ENCODE data around the gene ZCCHC24.

Gene ZCCHC24

GRCh38 chr10:79445977-79446757, 743 bp upstream of the ZCCHC24 start:
- DNase-seq (ENCODE audit: low spot score), result peak; percentile 34

- peak; percentile 74 for DNase-seq (ENCODE audit: low spot score)
These were observed 965 bp downstream of the ZCCHC24 start for GRCh38 chr10:79444199-79445119.

- DNase-seq (ENCODE audit: low spot score), result no peak
These were observed 1.9 kb downstream of the ZCCHC24 start for GRCh38 chr10:79443338-79444198.

DNA sequence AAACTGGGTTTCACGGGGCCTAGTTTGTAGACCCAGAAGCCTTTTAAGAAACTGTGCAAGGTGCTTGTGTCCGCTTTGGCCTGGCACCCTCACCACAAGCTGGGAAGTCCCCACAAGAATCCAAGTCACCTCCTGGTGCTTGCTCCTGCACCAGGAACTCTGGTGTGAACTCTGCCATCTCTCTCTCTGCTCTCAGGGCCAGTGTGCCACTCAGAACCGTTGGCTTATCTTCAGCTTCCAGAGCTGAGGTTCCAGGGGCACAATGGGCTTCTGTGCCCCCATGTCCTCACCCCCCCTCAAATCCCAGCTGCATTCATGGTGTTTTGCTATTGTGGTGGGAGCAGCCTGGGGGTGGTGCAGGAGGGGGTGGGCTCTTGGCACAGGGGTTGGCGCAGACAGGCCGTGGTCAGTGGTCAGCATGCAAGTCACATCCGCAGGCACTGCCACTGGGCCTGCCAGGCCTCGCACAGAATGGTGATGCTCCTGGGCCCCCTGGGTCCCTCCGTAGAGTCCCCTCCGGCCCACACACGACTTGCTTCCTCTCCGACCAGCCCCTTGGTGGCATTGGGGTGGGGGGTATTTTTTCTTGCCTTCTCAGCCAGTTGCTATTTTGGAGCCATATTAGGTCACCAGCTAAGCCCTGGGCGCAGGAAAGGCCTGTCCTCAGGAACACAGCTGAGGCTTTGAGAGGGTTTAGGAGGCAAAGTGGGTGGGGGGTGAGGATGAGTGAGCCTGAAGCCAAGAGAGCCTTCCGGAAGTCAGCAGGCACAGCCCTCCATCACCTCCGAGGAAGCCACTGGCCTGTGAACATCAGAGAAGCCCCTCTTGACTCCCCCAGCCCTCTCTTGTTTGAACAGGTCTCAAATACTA, 3.0 kb downstream of the ZCCHC24 start:
- no peak for DNase-seq (ENCODE audit: low spot score)

- DNase-seq (ENCODE audit: low spot score), result no peak
These were observed 4.0 kb downstream of the ZCCHC24 start for GRCh38 chr10:79441433-79441832.

- DNase-seq (ENCODE audit: low spot score), result no peak
These were observed 5.1 kb downstream of the ZCCHC24 start for GRCh38 chr10:79440281-79440680.

DNA sequence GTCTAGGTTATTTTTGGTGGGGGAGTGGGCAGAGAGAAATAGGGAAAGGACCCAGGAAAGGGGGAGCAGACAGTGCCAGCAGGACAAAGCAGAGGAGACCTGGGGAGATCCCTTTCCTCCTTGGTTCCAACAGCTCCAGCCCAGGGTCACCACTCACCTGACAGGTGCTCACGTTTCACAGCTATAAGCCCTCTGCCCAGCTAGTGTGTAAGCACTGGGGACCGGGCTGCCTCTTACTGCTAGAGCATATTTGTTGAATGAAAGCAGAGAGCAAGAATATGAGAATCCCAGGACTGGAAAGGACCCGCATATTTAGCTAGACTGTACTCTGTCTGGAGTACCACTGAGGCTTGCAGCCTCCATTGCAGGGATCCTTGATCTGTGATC, 6.7 kb downstream of the ZCCHC24 start:
- no peak for DNase-seq (ENCODE audit: low spot score)

- no peak for DNase-seq (ENCODE audit: low spot score)
These were observed 7.3 kb downstream of the ZCCHC24 start for GRCh38 chr10:79438021-79438698.

- DNase-seq (ENCODE audit: low spot score), result no peak
These were observed 8.2 kb downstream of the ZCCHC24 start for GRCh38 chr10:79437111-79437814.

DNA sequence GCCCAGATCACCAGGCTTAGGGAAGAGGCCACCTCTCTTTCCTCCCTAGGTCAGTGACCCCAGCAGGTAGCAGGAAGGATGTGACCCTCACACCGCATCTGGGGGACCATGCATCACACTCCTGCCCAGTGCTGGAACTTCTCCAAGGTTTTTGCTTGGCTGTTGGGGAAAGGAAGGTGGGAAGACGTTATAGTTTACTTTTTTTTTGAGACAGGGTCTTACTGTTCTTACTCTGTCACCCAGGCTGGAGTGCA, 8.6 kb downstream of the ZCCHC24 start:
- DNase-seq (ENCODE audit: low spot score), result no peak

- DNase-seq (ENCODE audit: low spot score), result no peak
These were observed 9.2 kb downstream of the ZCCHC24 start for GRCh38 chr10:79436066-79436849.

DNA sequence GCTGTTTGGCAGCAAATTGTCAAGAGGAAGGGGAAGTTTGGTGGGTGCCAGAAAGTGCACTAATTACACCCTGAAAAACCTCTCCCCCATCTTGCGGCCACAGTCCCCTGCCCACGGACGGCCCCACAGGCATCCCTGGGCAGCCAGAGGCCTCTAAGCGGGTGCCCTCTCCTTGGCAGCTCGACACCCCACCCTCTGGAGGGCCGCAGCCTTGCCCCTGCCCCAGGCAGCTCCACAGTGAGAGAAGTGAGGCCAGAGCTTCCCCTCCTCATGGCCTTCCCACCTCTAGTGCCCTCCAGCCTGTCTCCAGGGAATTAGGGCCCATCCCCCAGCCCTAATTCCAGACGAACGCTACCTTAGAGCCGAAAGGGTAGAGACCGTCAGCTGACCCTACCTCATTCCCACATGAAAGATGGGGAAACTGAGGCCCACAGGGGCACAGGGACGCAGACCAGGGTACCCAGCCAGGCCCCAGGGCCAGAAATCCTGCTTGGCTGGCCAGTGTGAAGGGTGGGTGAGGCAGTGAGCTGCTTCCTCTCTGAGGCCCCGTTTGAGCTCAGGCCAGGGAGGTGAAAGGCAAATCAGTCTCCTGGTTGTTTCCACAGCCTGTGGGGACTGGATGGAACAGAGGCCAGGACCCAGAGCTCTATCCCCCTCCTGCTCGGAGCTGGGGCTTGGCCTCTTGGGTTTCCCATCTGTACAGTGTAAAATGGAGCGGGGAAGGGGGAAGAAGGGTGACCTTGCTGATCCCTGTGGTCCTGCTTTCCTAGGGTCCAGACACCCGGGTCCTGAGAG, 10.0 kb downstream of the ZCCHC24 start:
- no peak for DNase-seq (ENCODE audit: low spot score)

DNA sequence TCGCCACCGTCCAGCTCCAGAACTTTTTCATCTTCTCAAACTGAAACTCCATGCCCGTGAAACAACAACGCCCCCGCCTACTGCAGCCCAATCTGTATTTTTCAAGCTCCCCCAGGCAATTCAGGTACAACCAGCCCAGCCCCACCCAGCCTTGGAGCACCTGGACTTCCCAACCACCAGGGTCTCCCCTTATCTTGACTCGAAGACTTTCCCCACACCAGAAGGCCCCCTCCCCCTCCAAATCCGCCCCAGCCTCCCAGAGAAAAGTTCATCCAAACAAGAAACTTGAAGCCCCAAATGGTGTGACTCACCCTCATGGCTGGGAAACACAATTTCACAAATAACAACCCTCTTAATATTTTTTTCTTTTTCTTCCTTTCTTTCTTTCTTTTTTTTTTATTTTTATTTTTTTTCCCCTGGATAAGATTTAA, 10.6 kb downstream of the ZCCHC24 start:
- peak; percentile 67 for DNase-seq (ENCODE audit: low spot score)

DNA sequence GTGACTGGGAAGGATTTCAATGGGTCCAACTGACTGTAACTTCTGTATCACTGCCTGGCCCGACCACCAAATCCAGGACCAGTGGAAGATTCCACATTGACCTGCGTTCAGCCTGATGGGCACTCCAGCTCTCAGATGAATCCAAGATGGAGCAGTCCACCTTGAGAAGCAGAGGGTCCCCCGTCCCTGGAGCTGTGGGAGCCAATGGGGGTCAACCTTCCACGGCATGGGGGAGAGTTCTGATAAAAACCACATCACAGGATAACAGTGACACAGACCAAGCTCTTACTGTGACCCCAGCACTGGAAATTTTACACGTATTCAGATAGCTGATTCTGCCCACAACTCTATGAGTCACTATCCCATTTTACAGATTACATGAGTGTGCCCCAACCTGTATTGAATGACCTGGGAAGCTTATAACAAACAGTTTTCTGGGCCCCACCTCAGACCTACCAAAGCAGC, 11.2 kb downstream of the ZCCHC24 start:
- no peak for DNase-seq (ENCODE audit: low spot score)

DNA sequence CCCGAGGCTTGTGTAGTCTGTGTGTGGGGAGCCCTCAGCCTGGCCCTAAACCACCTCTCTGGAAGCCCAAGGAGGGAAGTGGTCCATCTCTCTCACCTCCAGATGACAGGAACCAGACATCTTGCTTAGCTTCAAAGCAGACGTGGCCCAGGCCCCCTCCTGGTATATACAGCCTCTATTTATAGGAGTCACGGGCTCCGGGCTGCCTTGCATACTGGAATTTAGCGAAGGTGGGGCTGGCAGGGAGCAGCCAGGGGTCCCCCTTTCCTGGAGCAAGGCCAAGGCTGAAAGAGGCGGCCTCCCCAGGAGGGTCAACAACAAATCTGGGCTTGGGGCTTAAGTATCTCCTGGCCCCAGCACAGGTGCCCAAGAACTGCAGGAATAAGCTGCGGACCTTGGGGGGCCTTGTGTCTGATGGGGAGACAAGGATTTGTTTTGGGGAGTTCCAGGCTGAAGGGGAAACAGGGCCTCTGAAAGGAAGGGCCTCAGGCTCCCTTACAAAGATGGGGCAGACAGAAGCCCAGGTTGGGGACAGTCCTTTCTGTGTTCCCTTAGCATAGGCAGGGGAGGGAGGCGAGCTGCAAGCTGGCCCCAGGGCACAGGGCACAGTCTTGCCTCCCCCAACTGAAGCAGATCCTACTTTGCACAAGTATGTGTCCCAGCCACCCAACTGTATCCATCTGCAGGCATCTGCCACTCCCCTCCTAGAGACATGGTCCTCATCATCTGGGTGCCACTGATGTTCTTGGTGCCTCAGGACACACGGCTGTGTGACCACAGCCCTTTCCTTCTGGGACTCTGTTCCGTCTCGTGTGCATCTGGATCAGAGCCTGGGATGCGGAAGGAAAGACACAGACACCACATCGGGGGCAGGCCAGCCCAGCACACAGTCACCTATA, 11.9 kb downstream of the ZCCHC24 start:
- DNase-seq (ENCODE audit: low spot score), result no peak

GRCh38 chr10:79431891-79432831, 13.3 kb downstream of the ZCCHC24 start:
- DNase-seq (ENCODE audit: low spot score), result peak; percentile 20
